Activated T-cell treated with anti-CD3 and anti-CD28 coated beads for 24 hours (primary cell): ENCODE measurements around the gene WDR91.
"Not testable (repeated sequence)": the region's sequence is repeated elsewhere in the genome, so short reads cannot be mapped to it uniquely, and the experiment has no call there.

ENCODE experiments used
- DNase-seq: peaks from one replicate; pipeline ENCODE4 v3.0.0-alpha.2; 2020; ENCODE audit warnings: low read depth

WDR91 gene

DNA sequence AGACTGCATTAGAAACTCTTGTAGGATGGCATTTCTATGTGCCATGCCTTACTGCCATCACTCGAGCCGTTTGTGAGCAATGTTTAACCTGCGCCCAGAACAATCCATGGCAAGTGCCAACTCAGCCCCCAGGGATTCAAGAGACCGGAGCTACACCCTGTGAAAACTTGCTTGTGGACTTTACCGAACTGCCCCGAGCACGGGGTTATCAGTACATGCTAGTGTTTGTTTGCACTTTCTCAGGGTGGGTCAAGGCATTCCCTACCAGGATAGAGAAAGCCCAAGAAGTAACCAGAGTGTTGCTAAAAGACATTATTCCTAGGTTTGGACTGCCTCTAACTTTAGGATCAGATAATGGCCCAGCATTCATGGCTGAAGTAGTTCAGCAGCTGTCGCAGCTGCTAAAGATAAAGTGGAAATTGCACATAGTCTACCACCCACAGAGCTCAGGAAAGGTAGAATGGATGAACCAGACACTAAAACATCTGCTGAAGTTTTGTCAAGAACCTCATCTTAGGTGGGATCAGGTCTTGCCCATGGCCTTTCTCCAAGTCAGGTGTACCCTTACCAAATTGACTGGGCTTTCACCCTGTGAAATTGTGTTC lies 31.9 kb downstream of the WDR91 start:
- DNase-seq: no peak

DNA sequence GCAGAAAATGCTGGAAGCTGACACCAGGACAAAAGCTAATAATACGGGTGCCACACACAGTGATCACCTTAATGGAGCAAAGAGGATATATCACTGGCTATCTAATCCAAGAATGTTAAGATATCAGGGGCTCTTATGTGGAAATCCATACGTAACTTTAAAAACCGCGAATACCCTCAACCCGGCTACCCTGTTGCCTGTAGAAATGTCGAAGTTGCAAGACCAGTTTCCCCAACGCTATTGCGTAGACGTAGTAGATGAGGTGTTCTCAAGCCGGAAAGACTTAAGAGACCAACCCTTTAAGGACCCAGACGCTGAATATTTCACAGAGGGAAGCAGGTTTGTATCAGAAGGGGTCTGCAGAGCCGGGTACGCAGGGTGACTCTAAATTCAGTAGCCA lies 33.0 kb downstream of the WDR91 start:
- no peak for DNase-seq

DNA sequence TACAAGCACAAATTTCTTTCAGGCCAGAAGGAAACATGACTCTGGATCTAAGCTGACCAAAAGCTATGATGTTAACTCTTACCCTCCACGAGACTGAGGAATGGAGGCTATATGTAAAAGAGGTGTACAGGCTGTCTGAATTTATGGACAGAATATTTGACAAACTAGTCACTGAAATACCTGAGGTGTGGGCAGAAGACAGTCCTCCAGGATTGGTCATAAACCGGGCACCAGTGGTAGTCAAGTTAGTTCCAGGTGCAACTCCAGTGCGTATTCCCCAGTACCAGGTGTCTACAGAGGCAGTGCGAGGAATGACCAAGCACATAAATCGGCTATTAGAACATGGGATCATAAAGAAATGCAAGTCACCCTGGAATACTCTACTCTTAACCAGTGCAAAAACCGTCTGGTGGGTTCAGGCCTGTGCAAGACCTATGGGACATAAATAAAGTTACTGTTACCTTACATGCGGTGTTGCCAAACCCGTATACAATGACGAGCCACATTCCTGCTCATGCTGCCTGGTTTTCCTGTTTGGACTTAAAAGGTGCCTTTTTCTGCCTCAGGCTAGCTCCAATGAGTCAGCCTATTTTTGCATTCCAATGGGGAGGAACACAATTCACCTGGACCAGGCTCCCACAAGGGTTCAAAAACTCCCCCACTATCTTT lies 34.2 kb downstream of the WDR91 start:
- no peak for DNase-seq

DNA sequence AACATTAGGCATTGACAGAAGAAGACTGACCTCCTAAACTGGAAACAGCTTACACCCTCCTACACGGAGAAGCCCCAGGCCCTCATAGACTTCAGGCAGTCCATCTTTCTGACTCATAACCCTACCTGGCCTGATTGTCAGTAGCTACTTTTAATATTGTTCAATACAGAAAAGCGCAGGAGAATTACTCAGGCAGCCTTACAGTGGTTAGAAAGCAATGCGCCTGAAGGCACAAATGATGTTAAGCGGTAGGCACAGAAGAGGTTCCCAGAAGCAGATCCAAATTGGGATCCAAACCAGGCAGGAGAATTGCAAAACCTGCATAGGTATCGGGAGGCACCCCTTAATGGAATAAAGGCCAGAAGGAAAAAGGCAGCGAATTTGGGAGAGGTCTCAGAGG lies 35.4 kb downstream of the WDR91 start:
- no peak for DNase-seq

DNA sequence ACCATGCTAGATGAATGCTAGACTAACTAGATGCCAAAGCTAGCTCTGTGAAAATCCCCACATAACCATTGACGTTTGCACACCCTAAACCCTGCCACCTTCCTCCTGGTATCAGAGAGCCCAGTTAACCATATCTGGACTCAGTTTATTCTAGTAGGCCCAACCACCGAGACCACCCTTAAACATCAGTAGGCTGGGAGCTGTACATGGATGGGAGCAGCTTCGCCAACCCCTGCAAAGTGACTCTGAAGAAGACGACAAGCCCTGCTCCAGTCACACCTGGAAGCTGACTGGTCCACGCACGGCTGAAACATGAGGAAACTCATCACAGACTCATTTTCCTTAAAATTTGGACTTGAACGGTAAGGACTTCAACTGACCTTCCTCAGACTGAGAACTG lies 36.4 kb downstream of the WDR91 start:
- no peak for DNase-seq

DNA sequence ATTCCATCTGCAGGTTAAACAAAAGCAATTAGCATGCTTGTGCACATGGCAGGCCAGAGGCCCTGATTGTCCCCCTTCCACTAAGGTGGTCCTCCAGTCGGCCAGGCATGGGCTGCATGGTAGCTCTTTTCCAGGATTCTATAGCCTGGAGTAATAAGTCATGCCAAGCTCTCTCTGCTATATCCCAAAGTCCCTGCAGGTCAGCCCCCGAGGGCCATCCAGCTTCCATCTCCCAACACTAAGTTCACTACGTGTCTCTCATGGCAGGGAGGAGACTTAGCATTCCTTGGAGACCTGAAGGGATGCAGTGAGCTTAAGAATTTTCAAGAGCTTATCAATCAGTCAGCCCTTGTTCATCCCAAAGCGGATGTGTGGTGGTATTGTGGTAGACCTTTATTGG lies 37.4 kb downstream of the WDR91 start:
- not testable (repeated sequence) for DNase-seq

DNA sequence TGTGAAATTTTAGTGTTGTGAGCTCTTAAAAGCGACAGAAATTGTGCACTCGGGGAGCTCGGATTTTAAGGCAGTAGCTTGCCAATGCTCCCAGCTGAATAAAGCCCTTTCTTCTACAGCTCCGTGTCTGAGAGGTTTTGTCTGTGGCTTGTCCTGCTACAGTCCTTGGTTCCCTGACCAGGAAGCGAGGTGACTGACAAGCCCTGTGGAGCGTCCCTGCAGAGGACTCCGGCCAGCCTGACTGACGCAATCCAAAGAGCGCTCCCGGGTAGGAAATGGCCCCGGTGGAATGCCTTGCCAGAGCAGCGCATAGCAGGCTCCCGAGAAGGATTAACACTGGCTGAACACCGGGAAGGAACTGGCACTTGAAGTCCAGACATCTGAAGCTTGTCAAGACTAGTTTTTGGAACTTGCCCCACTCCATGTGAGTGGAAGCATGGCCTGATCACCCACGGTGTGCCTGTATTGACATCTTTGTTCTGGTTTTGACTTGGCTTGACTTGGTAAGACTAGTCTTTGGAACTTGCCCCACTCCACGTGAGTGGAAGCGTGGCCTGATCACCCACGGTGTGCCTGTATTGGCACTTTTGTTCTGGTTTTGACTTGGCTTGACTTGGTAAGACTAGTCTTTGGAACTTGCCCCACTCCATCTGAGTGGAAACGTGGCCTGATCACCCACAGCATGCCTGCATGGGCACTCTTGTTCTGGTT lies 39.6 kb downstream of the WDR91 start:
- DNase-seq: not testable (repeated sequence)

DNA sequence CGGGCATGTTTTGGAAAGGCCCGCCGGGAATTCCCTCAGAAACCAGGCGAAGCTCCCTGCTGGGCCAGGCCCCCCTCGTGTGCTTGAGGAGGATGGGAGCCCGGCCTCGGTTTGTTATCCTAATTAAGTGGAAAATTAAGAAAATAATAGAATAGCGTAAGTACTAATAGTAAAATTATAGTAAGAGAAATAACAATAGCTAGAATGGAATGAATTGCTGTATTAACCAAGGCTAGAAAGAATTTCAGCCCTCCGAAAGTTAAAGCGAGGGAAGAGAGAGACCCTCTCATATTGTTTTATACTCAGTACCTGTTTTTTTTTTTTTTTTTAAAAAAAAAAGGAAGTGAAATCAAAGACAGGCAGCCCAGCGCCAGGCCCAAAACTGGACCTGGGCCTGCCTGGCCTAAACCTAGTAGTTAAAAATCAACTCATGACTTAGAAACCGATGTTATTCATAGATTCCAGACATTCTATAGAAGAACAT lies 40.3 kb downstream of the WDR91 start:
- DNase-seq: not testable (repeated sequence)

DNA sequence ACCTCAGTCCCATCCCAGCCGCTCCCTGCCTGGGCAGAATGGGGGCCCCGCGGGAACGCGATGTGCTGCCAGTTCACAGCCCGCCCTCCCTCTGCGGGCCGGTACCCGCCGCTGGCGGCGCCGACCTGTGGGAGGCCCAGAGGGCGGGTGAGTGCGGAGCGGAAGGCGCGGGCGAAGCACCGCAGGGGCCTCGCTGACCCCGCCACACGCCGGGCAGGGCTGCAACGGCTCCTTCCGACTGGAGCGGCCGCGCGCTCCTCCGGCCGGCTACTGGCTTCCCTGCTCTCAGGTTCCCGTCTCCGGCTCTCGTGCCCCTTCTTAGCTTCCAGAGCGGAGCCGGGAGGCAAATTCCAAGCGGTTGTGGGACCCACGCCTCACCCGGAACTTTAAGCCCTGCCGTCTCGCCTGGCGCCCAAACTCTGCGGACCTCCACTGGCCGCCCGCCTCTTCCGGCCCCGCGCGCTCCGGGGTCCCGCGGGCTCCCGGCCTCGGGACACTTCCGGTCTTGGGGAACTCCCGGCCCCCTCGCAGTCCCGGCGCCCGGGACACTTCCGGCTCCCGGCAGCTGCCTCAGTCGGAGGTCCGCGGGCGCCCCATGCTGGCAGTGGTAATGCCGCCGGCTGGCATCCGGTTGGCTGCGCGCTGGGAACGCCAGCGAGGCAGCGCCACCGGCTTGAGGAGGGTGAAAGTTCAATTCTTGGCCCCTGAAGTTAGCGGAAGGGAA lies 40.9 kb downstream of the WDR91 start, which contains the start of gene CYREN:
Gene CYREN, minus strand, starts transcription at position 434 of the 724 bp plus-strand sequence. CDS start 1,785 bp downstream, outside the sequence.
- DNase-seq: peak; percentile 93

DNA sequence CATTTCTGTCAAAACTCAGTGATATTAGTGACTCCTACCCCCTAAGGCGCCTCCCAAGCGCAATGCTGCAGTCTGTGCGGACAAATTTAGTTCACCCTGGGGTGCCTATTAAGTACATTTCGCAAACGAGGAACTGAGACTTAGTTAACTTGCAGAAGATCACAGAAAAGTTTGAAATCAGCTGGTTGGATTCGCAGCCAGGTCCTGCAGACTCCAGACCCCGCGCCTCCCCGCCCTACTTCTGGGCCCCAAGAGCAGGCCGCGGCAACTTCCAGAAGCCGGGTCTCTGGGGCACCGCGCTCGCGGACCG lies 41.4 kb downstream of the WDR91 start:
- DNase-seq: no peak

DNA sequence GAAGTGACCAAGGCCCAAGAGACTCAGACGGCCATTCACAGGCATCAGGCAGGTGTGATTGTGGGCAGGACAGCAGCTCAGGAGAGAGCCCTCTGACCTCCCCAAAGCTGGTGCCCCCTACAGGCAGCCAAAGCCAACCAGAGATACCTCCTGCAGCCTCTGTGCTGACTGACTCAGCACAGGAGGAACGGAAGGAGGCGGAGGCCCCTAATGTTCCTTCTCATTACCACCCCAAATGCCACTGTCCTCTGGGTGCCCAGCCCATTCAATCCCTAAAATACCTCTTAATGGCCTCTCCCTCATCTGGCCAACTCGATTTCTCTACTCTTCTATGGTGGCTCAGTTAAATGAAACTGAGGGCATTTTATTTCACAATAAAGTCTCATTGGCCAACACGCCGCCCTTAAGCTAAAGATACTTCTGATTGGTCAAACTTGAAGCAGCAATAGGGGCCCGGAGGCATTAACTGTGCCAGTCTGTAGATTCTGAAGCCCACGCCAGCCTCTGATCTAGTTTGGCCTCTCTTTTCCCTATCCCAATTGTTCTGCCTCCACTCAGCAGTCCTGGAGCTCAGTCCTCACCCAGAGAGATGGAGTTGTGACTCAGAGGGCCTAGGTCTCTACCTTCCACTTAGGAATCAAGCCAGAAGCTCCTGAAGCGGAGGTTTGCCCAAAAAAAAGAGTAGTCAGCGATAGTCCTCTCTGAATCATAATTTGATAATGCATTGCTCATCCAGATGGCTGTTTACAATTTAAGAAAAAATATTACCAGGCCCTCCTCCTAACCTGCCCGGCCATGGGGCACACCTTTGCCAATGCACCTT lies 42.0 kb downstream of the WDR91 start:
- DNase-seq: peak; percentile 49

- DNase-seq: no peak
Measured at GRCh38 chr7:135168489-135169140, 42.7 kb downstream of the WDR91 start.

DNA sequence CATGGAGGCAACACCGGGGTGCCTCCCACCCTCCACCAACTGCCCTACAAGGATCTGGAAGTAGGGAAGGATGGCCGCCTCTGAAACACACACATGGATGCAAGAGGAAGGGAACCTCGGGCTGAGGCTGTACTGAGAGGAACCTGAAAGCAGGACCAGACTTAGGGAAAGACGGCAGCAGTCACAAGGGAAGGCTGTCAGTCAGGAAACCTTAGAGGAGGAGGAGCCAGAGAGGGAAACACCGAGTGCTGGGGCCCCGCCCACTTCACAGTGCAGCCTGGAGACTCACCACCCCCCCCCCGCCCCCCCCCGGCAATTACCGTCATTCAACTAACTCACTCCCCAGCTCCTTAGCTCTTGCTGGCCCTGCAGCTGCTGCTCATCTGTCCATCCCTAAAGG lies 43.3 kb downstream of the WDR91 start:
- DNase-seq: no peak

DNA sequence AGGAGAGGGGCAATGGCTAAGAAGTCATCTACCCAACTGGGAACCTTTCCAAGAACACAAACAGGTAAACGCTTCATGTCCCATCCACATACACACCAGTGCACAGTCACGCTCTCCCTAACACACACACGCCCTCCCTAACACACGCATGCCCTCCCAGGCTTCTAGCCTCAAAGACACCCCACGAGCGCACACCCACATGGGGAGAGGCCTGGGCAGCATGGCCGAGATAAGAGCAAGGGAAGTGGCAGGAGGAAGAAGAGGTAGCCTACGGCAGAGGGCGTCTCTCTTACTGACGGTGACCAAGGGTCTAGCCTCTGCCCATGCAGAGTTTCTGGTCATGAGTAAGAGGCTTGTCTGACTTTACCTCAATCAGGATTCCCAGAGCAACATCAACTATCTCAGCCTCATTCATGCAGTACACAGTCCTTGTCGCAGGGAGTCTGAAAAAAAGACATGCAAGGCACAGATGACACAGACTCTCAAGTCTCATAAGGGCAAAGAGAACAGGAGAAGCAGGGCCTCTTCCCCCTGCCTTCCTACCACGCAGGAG lies 43.9 kb downstream of the WDR91 start:
- no peak for DNase-seq

GRCh38 chr7:135166338-135166990 lies 44.9 kb downstream of the WDR91 start:
- no peak for DNase-seq

- DNase-seq: no peak
Measured at GRCh38 chr7:135165862-135166261, 45.5 kb downstream of the WDR91 start.

- DNase-seq: no peak
Measured at GRCh38 chr7:135164357-135165061, 46.8 kb downstream of the WDR91 start.

- no peak for DNase-seq
Measured at GRCh38 chr7:135162382-135163001, 48.8 kb downstream of the WDR91 start.

DNA sequence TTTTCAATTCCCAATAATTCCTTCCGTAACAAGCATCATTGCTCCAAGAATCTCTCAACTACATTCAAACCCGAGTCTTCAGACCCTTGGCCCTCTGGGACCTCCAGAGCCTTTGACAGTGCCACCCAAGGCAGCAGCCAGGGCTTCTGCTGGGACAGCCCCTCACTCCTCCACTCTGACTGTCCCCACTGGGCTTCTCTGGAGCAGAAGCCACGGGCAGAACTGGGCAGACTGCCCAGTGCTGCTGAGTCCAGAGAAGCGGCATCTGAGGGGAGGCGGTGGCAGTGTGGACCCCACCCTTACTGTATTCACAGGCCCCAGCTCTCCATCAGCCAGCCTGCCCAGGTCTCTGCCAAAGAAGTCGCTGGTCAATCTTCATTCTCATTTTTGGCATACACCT lies 49.7 kb downstream of the WDR91 start:
- DNase-seq: no peak
